ENCODE measurements around the gene TRIM5.

DNA sequence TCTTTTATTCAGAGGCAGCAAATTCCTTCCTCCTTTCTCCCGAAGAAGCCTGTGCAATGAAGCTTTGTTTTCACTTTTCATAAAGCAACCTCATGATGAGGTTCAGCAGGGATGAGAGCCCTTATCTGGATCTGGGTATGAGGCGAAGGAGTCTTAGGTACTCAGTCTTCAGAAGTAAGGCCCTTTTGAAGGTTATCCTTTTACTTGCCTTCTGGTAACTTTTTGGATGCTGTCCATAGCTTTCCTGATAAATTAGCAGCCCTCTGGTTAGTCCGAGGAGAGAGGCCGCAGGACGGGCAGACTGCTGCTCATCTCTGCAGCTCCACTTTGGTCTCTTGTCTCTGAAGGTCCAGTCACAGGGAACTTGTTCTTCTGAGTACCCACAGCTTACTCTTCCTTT lies 5.9 kb upstream of the TRIM5 start:
- peak; percentile 15 to 42 for TF ChIP-seq POLR2A (IDR thresholded peaks at IDR 0.05)
- TF ChIP-seq, protein P1, sequence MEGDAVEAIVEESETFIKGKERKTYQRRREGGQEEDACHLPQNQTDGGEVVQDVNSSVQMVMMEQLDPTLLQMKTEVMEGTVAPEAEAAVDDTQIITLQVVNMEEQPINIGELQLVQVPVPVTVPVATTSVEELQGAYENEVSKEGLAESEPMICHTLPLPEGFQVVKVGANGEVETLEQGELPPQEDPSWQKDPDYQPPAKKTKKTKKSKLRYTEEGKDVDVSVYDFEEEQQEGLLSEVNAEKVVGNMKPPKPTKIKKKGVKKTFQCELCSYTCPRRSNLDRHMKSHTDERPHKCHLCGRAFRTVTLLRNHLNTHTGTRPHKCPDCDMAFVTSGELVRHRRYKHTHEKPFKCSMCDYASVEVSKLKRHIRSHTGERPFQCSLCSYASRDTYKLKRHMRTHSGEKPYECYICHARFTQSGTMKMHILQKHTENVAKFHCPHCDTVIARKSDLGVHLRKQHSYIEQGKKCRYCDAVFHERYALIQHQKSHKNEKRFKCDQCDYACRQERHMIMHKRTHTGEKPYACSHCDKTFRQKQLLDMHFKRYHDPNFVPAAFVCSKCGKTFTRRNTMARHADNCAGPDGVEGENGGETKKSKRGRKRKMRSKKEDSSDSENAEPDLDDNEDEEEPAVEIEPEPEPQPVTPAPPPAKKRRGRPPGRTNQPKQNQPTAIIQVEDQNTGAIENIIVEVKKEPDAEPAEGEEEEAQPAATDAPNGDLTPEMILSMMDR (IDR thresholded peaks at IDR 0.05): no peak
